ENCODE data around the gene MYORG.

Gene MYORG

GRCh38 chr9:34376596-34377403 is at the start of gene MYORG:
Gene MYORG (minus strand): TSS chr9:34376898. CDS start chr9:34372943, 3,955 bp downstream.
- DNase-seq (ENCODE audit: low read depth in 2 of 2): peak; percentile 86 to 93

GRCh38 chr9:34419716-34420504 is 43.2 kb upstream of the MYORG start:
- no peak for DNase-seq (ENCODE audit: low read depth in 2 of 2)

- no peak for DNase-seq (ENCODE audit: low read depth in 2 of 2)
Measured at GRCh38 chr9:34417734-34418133, 41.0 kb upstream of the MYORG start.

GRCh38 chr9:34413231-34413852 is 36.6 kb upstream of the MYORG start:
- DNase-seq (ENCODE audit: low read depth in 2 of 2): no peak

GRCh38 chr9:34412336-34412735 is 35.6 kb upstream of the MYORG start:
- DNase-seq (ENCODE audit: low read depth in 2 of 2): no peak

- no peak for DNase-seq (ENCODE audit: low read depth in 2 of 2)
Measured at GRCh38 chr9:34409154-34409553, 32.5 kb upstream of the MYORG start.

- DNase-seq (ENCODE audit: low read depth in 2 of 2): no peak
Measured at GRCh38 chr9:34408173-34408572, 31.5 kb upstream of the MYORG start.

GRCh38 chr9:34406219-34406618 is 29.5 kb upstream of the MYORG start:
- DNase-seq (ENCODE audit: low read depth in 2 of 2): no peak

GRCh38 chr9:34405719-34406118 is 29.0 kb upstream of the MYORG start:
- no peak for DNase-seq (ENCODE audit: low read depth in 2 of 2)

GRCh38 chr9:34403554-34404380 is 27.1 kb upstream of the MYORG start:
- DNase-seq (ENCODE audit: low read depth in 2 of 2): peak in 1 of 2 donors; percentile 34

GRCh38 chr9:34400686-34401602 is 24.2 kb upstream of the MYORG start:
- no peak for DNase-seq (ENCODE audit: low read depth in 2 of 2)

- no peak for DNase-seq (ENCODE audit: low read depth in 2 of 2)
Measured at GRCh38 chr9:34400275-34400674, 23.6 kb upstream of the MYORG start.

- no peak for DNase-seq (ENCODE audit: low read depth in 2 of 2)
Measured at GRCh38 chr9:34399729-34400128, 23.0 kb upstream of the MYORG start.

GRCh38 chr9:34398875-34399274 is 22.2 kb upstream of the MYORG start:
- DNase-seq (ENCODE audit: low read depth in 2 of 2): no peak

GRCh38 chr9:34396276-34397214 is 19.8 kb upstream of the MYORG start:
- no peak for DNase-seq (ENCODE audit: low read depth in 2 of 2)

GRCh38 chr9:34392511-34392910 is 15.8 kb upstream of the MYORG start:
- DNase-seq (ENCODE audit: low read depth in 2 of 2): no peak

GRCh38 chr9:34387239-34387638 is 10.5 kb upstream of the MYORG start:
- DNase-seq (ENCODE audit: low read depth in 2 of 2): no peak

- no peak for DNase-seq (ENCODE audit: low read depth in 2 of 2)
Measured at GRCh38 chr9:34386656-34387055, 10.0 kb upstream of the MYORG start.

- DNase-seq (ENCODE audit: low read depth in 2 of 2): no peak
Measured at GRCh38 chr9:34385561-34386230, 9.0 kb upstream of the MYORG start.
